Measurements from ENCODE around the gene GVQW3. TPM values are rescaled to one million over a fixed set of nuclear protein-coding genes. Genes with fewer than 3 reads are reported as not detected.

GVQW3 gene
- total and polyA plus RNA-seq, 2 of the 13 experiments (the other 11 are each of a cell fraction or from before 2014, with no cell fraction given) = 5.0 to 5.6 TPM

DNA sequence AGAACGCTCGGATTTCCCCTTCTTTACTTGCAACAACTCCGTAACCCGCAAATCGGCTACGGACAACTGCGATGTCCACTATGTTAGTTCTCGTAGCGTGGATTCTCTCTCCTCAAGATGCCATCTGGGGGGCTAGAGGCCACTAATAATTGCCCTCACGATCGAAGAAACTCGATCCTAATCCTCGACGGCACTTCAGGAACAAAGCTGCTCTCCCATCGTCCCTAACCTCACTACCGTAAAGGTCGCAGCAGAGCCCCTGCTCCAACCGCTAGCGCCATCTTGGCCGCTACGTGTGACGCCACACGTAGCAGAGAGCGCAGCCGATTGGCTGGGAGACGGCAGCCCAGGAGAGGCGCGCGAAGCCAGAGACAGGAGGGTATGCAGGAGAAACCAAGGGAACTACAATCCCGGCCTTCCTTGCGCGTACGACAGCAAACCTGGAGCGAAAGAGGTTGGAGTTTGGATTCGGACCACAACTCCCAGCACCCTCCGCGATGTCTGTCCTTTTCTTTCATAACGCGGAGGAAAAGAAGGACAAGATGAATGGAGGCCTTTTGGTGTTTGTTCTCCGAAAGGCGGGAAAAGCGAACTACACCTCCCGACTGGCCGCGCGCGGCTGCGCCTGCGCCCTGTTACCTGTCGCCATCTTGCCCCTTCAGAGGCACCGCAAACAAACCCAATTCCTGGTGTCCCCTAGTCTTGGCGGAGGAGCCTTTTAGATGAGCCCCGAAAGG, 63.4 kb downstream of the GVQW3 start, which contains the start of gene EMSY (continued):
- TF ChIP-seq, protein P1, sequence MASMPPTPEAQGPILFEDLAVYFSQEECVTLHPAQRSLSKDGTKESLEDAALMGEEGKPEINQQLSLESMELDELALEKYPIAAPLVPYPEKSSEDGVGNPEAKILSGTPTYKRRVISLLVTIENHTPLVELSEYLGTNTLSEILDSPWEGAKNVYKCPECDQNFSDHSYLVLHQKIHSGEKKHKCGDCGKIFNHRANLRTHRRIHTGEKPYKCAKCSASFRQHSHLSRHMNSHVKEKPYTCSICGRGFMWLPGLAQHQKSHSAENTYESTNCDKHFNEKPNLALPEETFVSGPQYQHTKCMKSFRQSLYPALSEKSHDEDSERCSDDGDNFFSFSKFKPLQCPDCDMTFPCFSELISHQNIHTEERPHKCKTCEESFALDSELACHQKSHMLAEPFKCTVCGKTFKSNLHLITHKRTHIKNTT (CRISPR knock-in tag; IDR thresholded peaks at IDR 0.05) = no peak
- TF ChIP-seq IRX3 (CRISPR knock-in tag; IDR thresholded peaks at IDR 0.05; ENCODE audit: borderline replicate concordance, low read depth) = no peak
- TF ChIP-seq ZIK1 (CRISPR knock-in tag; IDR thresholded peaks at IDR 0.05; ENCODE audit: borderline replicate concordance, low read depth) = 0 out of 2 replicates have a peak, but pooled peaks have one; percentile 61
- TF ChIP-seq, protein P2, sequence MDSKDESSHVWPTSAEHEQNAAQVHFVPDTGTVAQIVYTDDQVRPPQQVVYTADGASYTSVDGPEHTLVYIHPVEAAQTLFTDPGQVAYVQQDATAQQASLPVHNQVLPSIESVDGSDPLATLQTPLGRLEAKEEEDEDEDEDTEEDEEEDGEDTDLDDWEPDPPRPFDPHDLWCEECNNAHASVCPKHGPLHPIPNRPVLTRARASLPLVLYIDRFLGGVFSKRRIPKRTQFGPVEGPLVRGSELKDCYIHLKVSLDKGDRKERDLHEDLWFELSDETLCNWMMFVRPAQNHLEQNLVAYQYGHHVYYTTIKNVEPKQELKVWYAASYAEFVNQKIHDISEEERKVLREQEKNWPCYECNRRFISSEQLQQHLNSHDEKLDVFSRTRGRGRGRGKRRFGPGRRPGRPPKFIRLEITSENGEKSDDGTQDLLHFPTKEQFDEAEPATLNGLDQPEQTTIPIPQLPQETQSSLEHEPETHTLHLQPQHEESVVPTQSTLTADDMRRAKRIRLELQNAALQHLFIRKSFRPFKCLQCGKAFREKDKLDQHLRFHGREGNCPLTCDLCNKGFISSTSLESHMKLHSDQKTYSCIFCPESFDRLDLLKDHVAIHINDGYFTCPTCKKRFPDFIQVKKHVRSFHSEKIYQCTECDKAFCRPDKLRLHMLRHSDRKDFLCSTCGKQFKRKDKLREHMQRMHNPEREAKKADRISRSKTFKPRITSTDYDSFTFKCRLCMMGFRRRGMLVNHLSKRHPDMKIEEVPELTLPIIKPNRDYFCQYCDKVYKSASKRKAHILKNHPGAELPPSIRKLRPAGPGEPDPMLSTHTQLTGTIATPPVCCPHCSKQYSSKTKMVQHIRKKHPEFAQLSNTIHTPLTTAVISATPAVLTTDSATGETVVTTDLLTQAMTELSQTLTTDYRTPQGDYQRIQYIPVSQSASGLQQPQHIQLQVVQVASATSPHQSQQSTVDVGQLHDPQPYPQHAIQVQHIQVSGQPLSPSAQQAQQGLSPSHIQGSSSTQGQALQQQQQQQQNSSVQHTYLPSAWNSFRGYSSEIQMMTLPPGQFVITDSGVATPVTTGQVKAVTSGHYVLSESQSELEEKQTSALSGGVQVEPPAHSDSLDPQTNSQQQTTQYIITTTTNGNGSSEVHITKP (CRISPR knock-in tag; IDR thresholded peaks at IDR 0.05; ENCODE audit: low read depth) = 0 out of 2 replicates have a peak, but pooled peaks have one; percentile 15
- TF ChIP-seq BRD4 (CRISPR knock-in tag; IDR thresholded peaks at IDR 0.05) = no peak; the same call in 1 of the 2 replicates
- no peak for TF ChIP-seq GTF3A (CRISPR knock-in tag; conservative IDR thresholded peaks at IDR 0.05)
- no peak for TF ChIP-seq SETDB1 (CRISPR knock-in tag; IDR thresholded peaks at IDR 0.05; ENCODE audit: borderline replicate concordance)
- TF ChIP-seq, protein P3, sequence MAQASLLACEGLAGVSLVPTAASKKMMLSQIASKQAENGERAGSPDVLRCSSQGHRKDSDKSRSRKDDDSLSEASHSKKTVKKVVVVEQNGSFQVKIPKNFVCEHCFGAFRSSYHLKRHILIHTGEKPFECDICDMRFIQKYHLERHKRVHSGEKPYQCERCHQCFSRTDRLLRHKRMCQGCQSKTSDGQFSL (CRISPR knock-in tag; IDR thresholded peaks at IDR 0.05) = no peak
- no peak for TF ChIP-seq ATAD3A (CRISPR knock-in tag; IDR thresholded peaks at IDR 0.05)
- TF ChIP-seq, protein P4, sequence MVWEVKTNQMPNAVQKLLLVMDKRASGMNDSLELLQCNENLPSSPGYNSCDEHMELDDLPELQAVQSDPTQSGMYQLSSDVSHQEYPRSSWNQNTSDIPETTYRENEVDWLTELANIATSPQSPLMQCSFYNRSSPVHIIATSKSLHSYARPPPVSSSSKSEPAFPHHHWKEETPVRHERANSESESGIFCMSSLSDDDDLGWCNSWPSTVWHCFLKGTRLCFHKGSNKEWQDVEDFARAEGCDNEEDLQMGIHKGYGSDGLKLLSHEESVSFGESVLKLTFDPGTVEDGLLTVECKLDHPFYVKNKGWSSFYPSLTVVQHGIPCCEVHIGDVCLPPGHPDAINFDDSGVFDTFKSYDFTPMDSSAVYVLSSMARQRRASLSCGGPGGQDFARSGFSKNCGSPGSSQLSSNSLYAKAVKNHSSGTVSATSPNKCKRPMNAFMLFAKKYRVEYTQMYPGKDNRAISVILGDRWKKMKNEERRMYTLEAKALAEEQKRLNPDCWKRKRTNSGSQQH (CRISPR knock-in tag; IDR thresholded peaks at IDR 0.05; ENCODE audit: low read depth) = no peak
- TF ChIP-seq ZNF446 (CRISPR knock-in tag; IDR thresholded peaks at IDR 0.05) = no peak
- no peak; the same call in 1 of the 2 replicates for TF ChIP-seq NCOR1 (IDR thresholded peaks at IDR 0.05; ENCODE audit: borderline replicate concordance, low read length)
- no peak; the same call in 1 of the 2 replicates for TF ChIP-seq REXO4 (CRISPR knock-in tag; IDR thresholded peaks at IDR 0.05; ENCODE audit: borderline replicate concordance)
- TF ChIP-seq PAX8 (CRISPR knock-in tag; IDR thresholded peaks at IDR 0.05; ENCODE audit: borderline replicate concordance) = 0 out of 2 replicates have a peak, but pooled peaks have one; percentile 48
- TF ChIP-seq, protein P5, sequence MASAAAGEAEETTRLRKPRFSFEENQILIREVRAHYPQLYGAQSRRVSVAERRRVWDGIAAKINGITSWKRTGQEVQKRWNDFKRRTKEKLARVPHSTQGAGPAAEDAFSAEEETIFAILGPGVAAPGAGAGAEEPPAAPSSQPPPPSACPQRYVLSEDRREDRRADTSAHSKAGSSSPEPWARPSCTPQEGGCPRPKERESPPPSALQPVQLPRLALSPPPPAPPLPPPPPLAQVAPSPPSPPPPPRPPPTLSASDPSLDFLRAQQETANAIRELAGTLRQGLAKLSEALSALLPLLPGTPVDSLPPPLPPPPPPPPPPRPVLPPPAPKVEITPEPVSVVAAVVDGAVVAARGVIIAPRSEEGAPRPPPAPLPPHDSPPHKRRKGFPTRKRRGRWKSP (CRISPR knock-in tag; IDR thresholded peaks at IDR 0.05) = no peak
- TF ChIP-seq HOXA9 (CRISPR knock-in tag; IDR thresholded peaks at IDR 0.05; ENCODE audit: borderline replicate concordance) = no peak
- TF ChIP-seq ZNF441 (CRISPR knock-in tag; IDR thresholded peaks at IDR 0.05; ENCODE audit: borderline replicate concordance) = 0 out of 2 replicates have a peak, but pooled peaks have one; percentile 60
- peak; percentile 87; the same call in 1 of the 2 replicates for TF ChIP-seq ZNF598 (CRISPR knock-in tag; IDR thresholded peaks at IDR 0.05; ENCODE audit: borderline replicate concordance)
- TF ChIP-seq, protein P6, sequence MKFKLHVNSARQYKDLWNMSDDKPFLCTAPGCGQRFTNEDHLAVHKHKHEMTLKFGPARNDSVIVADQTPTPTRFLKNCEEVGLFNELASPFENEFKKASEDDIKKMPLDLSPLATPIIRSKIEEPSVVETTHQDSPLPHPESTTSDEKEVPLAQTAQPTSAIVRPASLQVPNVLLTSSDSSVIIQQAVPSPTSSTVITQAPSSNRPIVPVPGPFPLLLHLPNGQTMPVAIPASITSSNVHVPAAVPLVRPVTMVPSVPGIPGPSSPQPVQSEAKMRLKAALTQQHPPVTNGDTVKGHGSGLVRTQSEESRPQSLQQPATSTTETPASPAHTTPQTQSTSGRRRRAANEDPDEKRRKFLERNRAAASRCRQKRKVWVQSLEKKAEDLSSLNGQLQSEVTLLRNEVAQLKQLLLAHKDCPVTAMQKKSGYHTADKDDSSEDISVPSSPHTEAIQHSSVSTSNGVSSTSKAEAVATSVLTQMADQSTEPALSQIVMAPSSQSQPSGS (CRISPR knock-in tag; IDR thresholded peaks at IDR 0.05) = peak; percentile 88
